ENCODE results near the gene ARHGAP23.

GRCh38 chr17:38557396-38557795 is 129.1 kb downstream of the ARHGAP23 start:
- TF ChIP-seq CTCF (optimal IDR thresholded peaks at IDR 0.05 in 1 of 3, IDR thresholded peaks at IDR 0.05 in 1 of 3, conservative IDR thresholded peaks at IDR 0.05 in 1 of 3; ENCODE audit: extremely low read depth in 1 of 3, insufficient read depth in 2 of 3, low read length in 3 of 3) = no peak
- no peak for TF ChIP-seq EZH2 (IDR thresholded peaks at IDR 0.05; ENCODE audit: low read length)

Measured in keratinocyte (primary cell).